Bronchial epithelial cell (primary cell): ENCODE results near the gene IFITM5. TPM values are rescaled to one million over a fixed set of nuclear protein-coding genes. Genes with fewer than 3 reads are reported as not detected.
A peak's percentile ranks its signal among the peaks of the same experiment; 100 is the strongest.
"Not testable (repeated sequence)": the region's sequence is repeated elsewhere in the genome, so short reads cannot be mapped to it uniquely, and the experiment has no call there.

Experiments used
- DNase-seq: peaks from one replicate; pipeline ENCODE4 v3.0.0-alpha.2; 2010; ENCODE audit warnings: low read depth
- FAIRE-seq: peaks from 2 replicates; lab custom pipeline; 2011; peaks lifted over from hg19 to GRCh38; lab: Jason Lieb, UNC
- H3K27me3 ChIP-seq: 2 replicates; pipeline ENCODE4 v1.5.1; 2011; ENCODE audit warnings: low read length; ENCODE audit not compliant: control insufficient read depth, insufficient read depth
- H3K36me3 ChIP-seq: 2 replicates; pipeline ENCODE4 v1.5.1; 2011; ENCODE audit warnings: low read length; ENCODE audit not compliant: control insufficient read depth, insufficient read depth
- H3K4me3 ChIP-seq: 2 replicates; pipeline ENCODE4 v1.5.1; 2011; ENCODE audit warnings: mild to moderate bottlenecking, low read depth, low read length, control low read depth
- CTCF ChIP-seq: IDR thresholded peaks from 2 replicates; pipeline ENCODE4 v1.5.1; 2011; ENCODE audit warnings: mild to moderate bottlenecking, moderate library complexity, low read length, control low read depth, inconsistent platforms; ENCODE audit not compliant: insufficient read depth, severe bottlenecking
- total RNA-seq: library from RNA; depleted of rRNA; stranded (reverse); fragments of >200 nt; gene quantifications from 2 replicates; pipeline ENCODE4 v1.2.1, GENCODE V29; 2014

Gene IFITM5
- total RNA-seq, 1 donor from 2014 or later: not detected

DNA sequence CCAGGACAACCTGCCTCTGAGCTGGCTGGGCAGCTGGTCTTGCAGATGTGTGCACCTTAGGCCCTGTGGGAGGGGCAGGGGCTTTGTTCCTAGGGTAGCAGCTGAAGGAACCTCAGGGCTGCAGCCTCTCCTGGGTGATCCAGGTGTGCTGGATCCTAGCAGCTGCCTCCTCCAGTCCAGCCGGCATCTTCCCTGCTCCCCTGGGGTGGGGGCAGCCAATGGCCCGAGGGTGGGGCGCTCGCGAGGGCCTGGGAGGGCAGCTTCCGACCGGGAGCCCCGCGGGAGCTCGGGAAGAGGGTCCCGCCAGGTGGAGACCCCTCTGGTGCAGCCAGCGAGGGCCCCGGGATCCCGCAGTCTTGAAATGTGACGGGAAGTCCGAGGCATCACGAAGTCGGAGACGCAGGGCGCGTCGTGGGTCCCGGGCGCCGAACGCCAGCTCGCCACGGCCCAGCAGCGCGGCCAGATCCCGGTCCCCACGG lies 16.2 kb upstream of the IFITM5 start:
- Histone ChIP-seq H3K27me3 (peaks cover 2% of the 10 kb centered on the region), H3K4me3 (no peak overlapping the region), H3K36me3 (no peaks in the 10 kb centered on the region)
- no peak for TF ChIP-seq CTCF
- DNase-seq (no peak), FAIRE-seq (no peak)

DNA sequence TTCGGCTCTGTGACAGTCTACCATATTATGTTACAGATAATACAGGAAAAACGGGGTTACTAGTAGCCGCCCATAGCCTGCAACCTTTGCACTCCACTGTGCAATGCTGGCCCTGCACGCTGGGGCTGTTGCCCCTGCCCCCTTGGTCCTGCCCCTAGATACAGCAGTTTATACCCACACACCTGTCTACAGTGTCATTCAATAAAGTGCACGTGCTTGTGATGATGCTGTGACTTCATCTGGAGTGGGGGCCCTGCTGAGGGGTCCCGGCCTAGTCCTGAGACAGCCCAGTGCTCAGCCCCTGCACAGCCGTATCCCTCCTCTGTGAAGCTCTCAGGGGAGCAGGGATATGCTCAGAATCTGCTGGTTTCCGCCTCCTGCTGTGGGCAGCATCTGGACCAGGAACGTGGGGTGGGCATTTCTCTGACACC lies 15.7 kb upstream of the IFITM5 start:
- no peaks in the 10 kb centered on the region for H3K36me3 ChIP-seq
- no peak for TF ChIP-seq CTCF
- H3K4me3 ChIP-seq: no peak overlapping the region
- DNase-seq (no peak), FAIRE-seq (no peak)
- peaks cover 2% of the 10 kb centered on the region for H3K27me3 ChIP-seq

DNA sequence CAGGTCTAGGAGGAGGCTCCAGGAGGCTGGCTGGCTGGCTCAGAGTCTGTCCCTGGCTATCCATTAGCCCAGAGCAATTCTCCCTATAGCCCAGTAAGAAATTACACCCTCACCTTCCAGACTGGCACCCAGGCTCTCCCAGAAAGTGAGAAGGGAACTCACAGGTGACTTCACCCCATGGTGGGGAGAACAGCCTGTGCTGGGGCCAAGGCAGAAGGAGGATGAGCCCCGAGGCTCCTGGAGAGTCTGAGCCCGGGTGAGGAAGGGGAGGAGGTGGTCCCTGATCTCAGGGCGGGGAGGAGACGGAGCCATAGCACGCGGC lies 15.2 kb upstream of the IFITM5 start:
- not testable (repeated sequence) for DNase-seq, H3K27me3 ChIP-seq, H3K36me3 ChIP-seq, FAIRE-seq
- peak overlapping the region; percentile 27 for H3K4me3 ChIP-seq

GRCh38 chr11:313787-314553 lies 14.6 kb upstream of the IFITM5 start, which contains the start of gene IFITM1:
Gene IFITM1, plus strand, starts transcription at chr11:314040. Its CDS starts 131 bp downstream, at chr11:314171.
- DNase-seq (peak; percentile 70), FAIRE-seq (no peak)
- no peaks in the 10 kb centered on the region for H3K36me3 ChIP-seq
- no peak for TF ChIP-seq CTCF
- H3K27me3 ChIP-seq: peaks cover 2% of the 10 kb centered on the region
- H3K4me3 ChIP-seq: peak within 1 kb of the TSS; percentile 27

DNA sequence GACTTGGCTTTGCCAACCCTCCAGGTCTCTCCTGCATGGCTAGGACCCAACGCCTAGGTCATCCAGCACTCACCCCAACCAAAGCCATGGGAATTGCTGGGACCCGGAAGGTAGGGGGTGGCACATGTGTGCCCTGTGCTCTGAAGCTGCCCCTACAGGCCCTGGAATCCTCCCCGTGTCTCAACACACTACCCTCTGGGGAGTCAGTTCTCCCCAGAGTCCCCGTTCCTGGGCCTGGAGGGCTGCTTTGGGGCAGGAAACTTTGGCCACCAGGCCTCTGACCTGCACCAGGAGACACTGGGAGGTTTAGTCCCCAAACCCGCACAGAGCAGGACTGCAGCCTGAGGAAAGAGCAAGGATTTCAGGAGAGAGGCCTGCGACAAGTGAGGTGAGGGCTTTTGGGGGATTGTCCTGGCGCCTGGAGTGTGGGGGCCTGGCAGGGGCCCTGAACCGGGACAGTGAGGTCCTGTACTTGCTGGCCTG lies 14.0 kb upstream of the IFITM5 start:
- FAIRE-seq (no peak), DNase-seq (no peak)
- peaks cover 2% of the 10 kb centered on the region for H3K27me3 ChIP-seq
- H3K4me3 ChIP-seq: no peak overlapping the region
- H3K36me3 ChIP-seq: no peaks in the 10 kb centered on the region
- no peak for TF ChIP-seq CTCF

GRCh38 chr11:312092-312816 lies 12.9 kb upstream of the IFITM5 start:
- FAIRE-seq (no peak), DNase-seq (no peak)
- Histone ChIP-seq H3K36me3 (no peaks in the 10 kb centered on the region), H3K4me3 (no peak overlapping the region), H3K27me3 (peaks cover 2% of the 10 kb centered on the region)
- TF ChIP-seq CTCF: no peak

- not testable (repeated sequence) for H3K27me3 ChIP-seq, DNase-seq, H3K36me3 ChIP-seq, FAIRE-seq
- peak overlapping the region; percentile 13 for H3K4me3 ChIP-seq
Measured at GRCh38 chr11:311013-311748, 11.9 kb upstream of the IFITM5 start.

- FAIRE-seq, H3K27me3 ChIP-seq, DNase-seq, H3K4me3 ChIP-seq, H3K36me3 ChIP-seq: not testable (repeated sequence)
Measured at GRCh38 chr11:309979-310572, 10.8 kb upstream of the IFITM5 start.
